HG03520 (cell line): ENCODE data around the gene DAPK3.
"Not testable (repeated sequence)": the region's sequence is repeated elsewhere in the genome, so short reads cannot be mapped to it uniquely, and the experiment has no call there.

Experiments used
- ATAC-seq: cut with Tn5 transposase; IDR thresholded peaks from one replicate; pipeline ENCODE4 v1.9.1; 2021; ENCODE audit warnings: mild to moderate bottlenecking, moderate library complexity; ENCODE audit not compliant: unreplicated experiment

Gene DAPK3

GRCh38 chr19:3970808-3971598 is at the start of gene DAPK3:
Gene DAPK3 (minus strand): TSS chr19:3971099. CDS start chr19:3969735, 1,364 bp downstream.
- peak; percentile 88 for ATAC-seq

GRCh38 chr19:4019578-4019977 is 48.7 kb upstream of the DAPK3 start:
- ATAC-seq: no peak

GRCh38 chr19:4018775-4019504 is 48.0 kb upstream of the DAPK3 start:
- ATAC-seq: no peak

GRCh38 chr19:4018140-4018613 is 47.3 kb upstream of the DAPK3 start:
- ATAC-seq: no peak

- ATAC-seq: no peak
Observed at GRCh38 chr19:4016903-4017638, 46.2 kb upstream of the DAPK3 start.

GRCh38 chr19:4016486-4016885 is 45.6 kb upstream of the DAPK3 start:
- no peak for ATAC-seq

GRCh38 chr19:4015705-4016402 is 45.0 kb upstream of the DAPK3 start:
- no peak for ATAC-seq

GRCh38 chr19:4014541-4015491 is 43.9 kb upstream of the DAPK3 start:
- no peak for ATAC-seq

GRCh38 chr19:4013886-4014540 is 43.1 kb upstream of the DAPK3 start:
- ATAC-seq: no peak

- no peak for ATAC-seq
Observed at GRCh38 chr19:4012975-4013634, 42.2 kb upstream of the DAPK3 start.

- ATAC-seq: no peak
Observed at GRCh38 chr19:4012092-4012974, 41.4 kb upstream of the DAPK3 start.

GRCh38 chr19:4011430-4011829 is 40.5 kb upstream of the DAPK3 start:
- not testable (repeated sequence) for ATAC-seq

GRCh38 chr19:4010808-4011110 is 39.9 kb upstream of the DAPK3 start:
- ATAC-seq: no peak

- ATAC-seq: no peak
Observed at GRCh38 chr19:4009990-4010807, 39.3 kb upstream of the DAPK3 start.

GRCh38 chr19:4007836-4008539 is 37.1 kb upstream of the DAPK3 start:
- ATAC-seq: no peak
